DMS114 treated with DMSO at 0.1 percent for 48 hours (cell line): ENCODE measurements around the gene PAK3.

ENCODE experiments used
- DNase-seq: peaks from one replicate; lab custom pipeline; 2025; ENCODE audit not compliant: unreplicated experiment; lab: John Stamatoyannopoulos, UW

The PAK3 gene

DNA sequence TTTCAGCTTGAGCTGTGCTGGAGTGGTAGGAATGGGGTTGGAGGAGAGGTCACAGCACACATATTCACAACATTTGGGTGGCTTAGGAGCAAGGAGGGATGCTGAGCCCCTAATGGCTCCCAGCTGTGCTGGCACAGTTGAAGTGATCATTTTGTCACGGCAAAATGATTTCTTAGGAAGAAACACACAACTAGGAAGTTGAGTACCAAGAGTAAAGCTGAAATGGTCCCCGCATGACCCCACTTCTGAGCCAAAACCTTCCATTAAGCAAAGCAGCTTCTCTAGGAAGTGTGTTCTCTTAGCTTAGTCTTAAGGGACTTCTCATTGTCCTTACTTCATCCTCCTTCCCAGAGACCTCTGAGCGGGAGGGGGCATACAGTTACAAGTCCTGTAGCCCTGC is 161.7 kb downstream of the PAK3 start:
- DNase-seq, result no peak

DNA sequence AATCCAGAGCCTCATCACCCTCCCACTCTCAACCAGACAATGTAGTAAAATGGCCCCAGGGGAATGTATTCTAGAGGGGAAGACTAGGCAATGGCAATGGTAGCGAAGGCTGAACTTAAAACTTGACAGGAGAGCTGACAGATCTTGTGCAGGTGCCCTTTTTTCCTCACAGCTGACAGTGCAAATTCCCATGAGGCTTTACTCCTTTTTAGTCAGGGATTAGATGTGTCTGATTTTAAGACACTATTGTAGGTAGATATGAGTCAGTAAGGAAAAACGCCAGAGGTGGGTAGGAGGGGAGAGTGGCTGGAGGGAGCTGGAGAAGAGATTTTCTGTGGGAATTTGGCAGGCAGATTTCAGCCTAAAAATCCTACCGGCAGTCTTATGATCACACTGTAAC is 163.6 kb downstream of the PAK3 start:
- no peak for DNase-seq

DNA sequence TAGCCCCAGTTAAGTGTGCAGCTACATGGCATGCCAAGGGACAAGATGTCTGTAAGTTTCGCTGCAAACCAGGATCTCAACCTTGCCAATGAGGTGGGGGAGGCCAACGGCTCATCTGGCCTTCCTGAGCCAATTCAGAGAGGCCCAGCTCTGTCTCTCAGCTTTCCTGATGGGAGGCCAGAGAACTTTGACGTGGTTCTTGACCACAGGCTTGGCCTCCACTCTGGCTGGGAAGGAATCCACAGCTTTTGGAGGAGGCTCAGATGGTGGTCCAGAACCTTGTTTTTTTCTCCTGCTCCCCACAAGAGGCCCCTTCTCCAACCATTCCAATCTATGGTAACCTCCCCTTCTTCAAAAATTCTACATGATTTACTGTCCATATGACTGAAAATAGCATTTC is 164.5 kb downstream of the PAK3 start:
- DNase-seq, result no peak

DNA sequence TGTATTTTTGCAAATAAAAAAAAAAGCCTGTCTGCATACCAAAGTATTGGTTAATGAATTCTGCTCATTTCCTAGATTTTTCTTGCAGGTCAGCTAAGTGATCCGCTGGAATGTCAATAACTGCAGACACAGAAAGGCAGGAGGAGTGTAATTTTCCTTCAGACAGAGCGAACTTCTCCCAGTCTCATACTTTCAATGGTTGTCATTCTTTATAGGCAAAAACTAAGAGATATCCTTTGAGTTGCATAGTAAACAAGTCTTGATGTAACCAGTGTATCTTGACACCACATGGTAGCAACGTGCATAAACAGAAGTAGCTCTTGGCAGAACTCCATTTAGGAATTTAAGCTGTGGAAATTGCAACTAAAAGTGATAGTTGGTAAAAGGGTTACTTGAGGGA is 166.1 kb downstream of the PAK3 start:
- DNase-seq, result no peak

DNA sequence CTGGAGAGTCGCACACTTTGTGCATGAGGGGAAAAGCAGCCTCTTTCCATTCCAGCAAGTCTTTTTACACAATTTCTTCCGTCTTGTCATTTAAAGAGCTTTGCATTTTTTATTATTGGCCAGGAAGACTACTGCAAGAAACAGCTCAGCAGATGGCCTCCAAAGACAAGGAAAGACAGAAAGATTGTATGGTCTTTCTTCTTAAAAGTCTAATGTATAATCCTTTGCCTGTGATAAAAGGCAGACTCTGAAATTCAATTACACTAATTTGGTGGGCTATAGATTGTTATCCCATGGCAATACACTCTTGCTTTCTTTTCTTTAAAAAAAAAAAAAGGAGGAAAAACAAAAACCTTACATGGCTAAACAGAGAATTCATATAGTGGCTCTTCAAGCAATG is 168.4 kb downstream of the PAK3 start:
- no peak for DNase-seq

DNA sequence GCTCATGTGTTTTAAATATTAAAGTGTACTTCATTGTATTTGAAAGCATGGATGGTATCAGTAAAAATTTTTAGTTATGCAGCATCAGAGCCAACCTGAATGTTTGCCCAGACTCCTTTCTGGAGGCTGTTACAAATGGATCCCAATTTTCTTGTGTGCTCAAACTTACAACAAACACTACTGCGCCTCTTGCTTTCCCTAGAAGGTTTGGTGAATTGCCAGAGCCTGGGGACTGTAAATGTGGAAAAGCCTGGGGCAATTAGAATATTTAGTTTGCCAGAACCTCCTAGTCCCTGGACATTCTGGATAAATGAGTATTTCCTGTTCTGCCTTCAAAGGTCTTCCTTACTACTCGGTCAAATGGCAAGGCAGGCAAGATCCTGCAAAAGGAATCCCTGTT is 169.5 kb downstream of the PAK3 start:
- DNase-seq, result no peak

DNA sequence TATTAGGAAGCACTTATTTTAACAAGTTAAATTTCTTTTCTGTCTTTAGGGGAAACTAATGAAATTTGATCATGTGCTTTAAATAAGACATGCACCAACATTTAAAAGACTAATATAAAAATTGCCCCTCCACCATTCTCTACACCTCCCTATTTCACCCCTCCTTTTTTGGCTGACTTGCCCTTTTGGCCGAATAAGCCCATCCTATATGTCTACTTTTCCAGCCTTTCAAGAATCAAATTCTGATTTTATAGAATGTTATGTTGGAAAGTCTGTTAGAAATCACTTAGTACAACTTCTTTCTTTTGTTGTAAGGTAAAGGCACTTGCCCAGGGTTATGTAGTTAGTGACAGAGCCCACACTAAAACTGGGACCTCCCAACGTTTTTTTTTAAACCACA is 172.5 kb downstream of the PAK3 start:
- no peak for DNase-seq

DNA sequence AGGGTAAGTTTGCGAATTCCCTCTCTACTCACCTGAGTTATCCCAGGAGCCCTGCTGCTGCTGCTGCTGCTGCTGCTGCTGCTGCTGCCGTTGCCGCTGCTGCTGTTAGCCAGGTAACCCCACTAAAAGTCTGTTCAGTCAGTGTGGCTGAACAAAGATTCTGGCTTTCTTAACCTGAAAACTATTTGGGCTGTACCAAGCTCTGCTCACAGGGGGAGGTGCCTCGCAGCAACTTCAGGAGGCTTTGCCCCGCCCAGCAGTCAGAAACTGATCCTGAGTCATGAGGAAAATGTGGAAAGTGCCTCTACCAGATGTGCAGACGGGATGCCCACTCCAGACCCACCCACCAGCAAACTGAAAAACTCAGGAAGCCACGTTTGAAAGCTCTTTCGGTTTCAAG is 174.3 kb downstream of the PAK3 start, which contains the start of gene CAPN6:
Gene CAPN6 (minus strand): TSS at position 145 of the 400 bp plus-strand sequence. CDS start 6,547 bp downstream, outside the sequence.
- DNase-seq, result no peak
